Measurements from ENCODE around the gene SLC10A7. TPM values are rescaled to one million over a fixed set of nuclear protein-coding genes. Genes with fewer than 3 reads are reported as not detected.
A peak's percentile ranks its signal among the peaks of the same experiment; 100 is the strongest.

SLC10A7 gene
- total and polyA plus RNA-seq, 2 of the 13 experiments (the other 11 are each of a cell fraction or from before 2014, with no cell fraction given) = 18.5 to 18.8 TPM

- POLR2A ChIA-PET = no interaction called here
- CTCF ChIA-PET (ENCODE audit: low intra/inter-chr PET ratio, low total read pairs) = no interaction called here
- ATAC-seq (no peak; the same call in 2 of the 3 replicates), DNase-seq (ENCODE audit: low spot score) (peak; percentile 62), FAIRE-seq (no peak)
- no peak overlapping the region for H2AFZ ChIP-seq (ENCODE audit: low read length)
- H3K27ac ChIP-seq (ENCODE audit: extremely low read length, insufficient read depth, low read length) = no peak overlapping the region
- no peaks in the 10 kb centered on the region for H3K36me3 ChIP-seq (replicated peaks in 1 of 2; ENCODE audit: control insufficient read depth in 1 of 2, insufficient read depth in 2 of 2, low read length in 2 of 2)
- in situ Hi-C loops (cut with HindIII; ENCODE audit: extremely low pct_ligation_motif_present, low pct_unique_long_range_greater_than_20kb) (no loop called here), intact Hi-C loops (cut with micrococcal nuclease; ENCODE audit: unreplicated experiment) (no loop called here)
- H3K4me2 ChIP-seq (ENCODE audit: low read depth, low read length) = no peak overlapping the region
- H3K27me3 ChIP-seq (ENCODE audit: control insufficient read depth in 1 of 2, insufficient read depth in 2 of 2, low read length in 2 of 2) = no peaks in the 10 kb centered on the region
- BruUV-seq (replicated peaks) = no TSS peak
- H3K4me1 ChIP-seq (ENCODE audit: insufficient read depth, low read length) = peaks cover 10% of the 10 kb centered on the region
- TF ChIP-seq ZNF646 (CRISPR knock-in tag; IDR thresholded peaks at IDR 0.05) (peak; percentile 51; the same call in 1 of the 2 replicates), GATAD2A (CRISPR knock-in tag; IDR thresholded peaks at IDR 0.05) (peak; percentile 29; the same call in 1 of the 2 replicates), JUNB (CRISPR knock-in tag; IDR thresholded peaks at IDR 0.05; ENCODE audit: borderline replicate concordance) (peak; percentile 52; the same call in 1 of the 2 replicates), FOXA3 (CRISPR knock-in tag; IDR thresholded peaks at IDR 0.05) (0 out of 2 replicates have a peak, but pooled peaks have one; percentile 12), ZNF639 (CRISPR knock-in tag; conservative IDR thresholded peaks at IDR 0.05) (no peak), FOSL2 (CRISPR knock-in tag; IDR thresholded peaks at IDR 0.05) (peak; percentile 66), NR2F1 (CRISPR knock-in tag; IDR thresholded peaks at IDR 0.05) (0 out of 4 replicates have a peak, but pooled peaks of 1 of the 2 experiments have one; percentile 57), AHR (CRISPR knock-in tag; IDR thresholded peaks at IDR 0.05) (no peak), ARID5B (CRISPR knock-in tag; IDR thresholded peaks at IDR 0.05) (peak; percentile 45), ARID3A (IDR thresholded peaks at IDR 0.05; ENCODE audit: low read depth, low read length) (peak; percentile 84), BCL6 (CRISPR knock-in tag; IDR thresholded peaks at IDR 0.05) (no peak)
- no peaks in the 10 kb centered on the region for H3K79me2 ChIP-seq (ENCODE audit: insufficient read depth, low read length)
- H3K9ac ChIP-seq (ENCODE audit: insufficient read depth, low read depth, low read length) = no peak overlapping the region
- WGBS (ENCODE audit: low lambda C conversion rate) = 88% methylated on average over 2 of the region's 2 CpGs
- no peaks in the 10 kb centered on the region for H3K9me3 ChIP-seq (ENCODE audit: low read length)
- H3K4me3 ChIP-seq (replicated peaks in 1 of 3; ENCODE audit: insufficient read depth in 1 of 3, low read depth in 2 of 3, low read length in 3 of 3) = no peak overlapping the region
- H4K20me1 ChIP-seq (ENCODE audit: insufficient read depth, low read length) = no peaks in the 10 kb centered on the region
These were observed 142.0 kb downstream of the SLC10A7 start for GRCh38 chr4:146379744-146380143.

Data from HepG2 (cell line).